ENCODE results near the gene NOTCH4.

- TF ChIP-seq CTCF (conservative IDR thresholded peaks at IDR 0.05; ENCODE audit: low read depth in 2 of 2) (no peak), EZH2 (IDR thresholded peaks at IDR 0.05; ENCODE audit: low read depth, unreplicated experiment) (no peak), REST (IDR thresholded peaks at IDR 0.05; ENCODE audit: unreplicated experiment) (no peak), CREB1 (CRISPR knock-in tag; IDR thresholded peaks at IDR 0.05; ENCODE audit: low read depth) (no peak), JUNB (IDR thresholded peaks at IDR 0.05; ENCODE audit: unreplicated experiment) (no peak), EZH2phosphoT487 (IDR thresholded peaks at IDR 0.05; ENCODE audit: unreplicated experiment) (no peak), POLR2AphosphoS5 (IDR thresholded peaks at IDR 0.05; ENCODE audit: low read depth) (no peak), ETS1 (IDR thresholded peaks at IDR 0.05) (no peak), ZNF114 (CRISPR knock-in tag; IDR thresholded peaks at IDR 0.05) (no peak), STAT1 (IDR thresholded peaks at IDR 0.05; ENCODE audit: unreplicated experiment) (no peak), ZNF331 (CRISPR knock-in tag; IDR thresholded peaks at IDR 0.05; ENCODE audit: low read depth) (no peak)
Measured at GRCh38 chr6:32223258-32224235, at the start of gene NOTCH4.

Measured in GM23338 (cell line).